8988T (cell line): ENCODE results near the gene UVRAG.

Source experiments
- DNase-seq: peaks from one replicate; pipeline ENCODE4 v3.0.0; 2011

Gene UVRAG

DNA sequence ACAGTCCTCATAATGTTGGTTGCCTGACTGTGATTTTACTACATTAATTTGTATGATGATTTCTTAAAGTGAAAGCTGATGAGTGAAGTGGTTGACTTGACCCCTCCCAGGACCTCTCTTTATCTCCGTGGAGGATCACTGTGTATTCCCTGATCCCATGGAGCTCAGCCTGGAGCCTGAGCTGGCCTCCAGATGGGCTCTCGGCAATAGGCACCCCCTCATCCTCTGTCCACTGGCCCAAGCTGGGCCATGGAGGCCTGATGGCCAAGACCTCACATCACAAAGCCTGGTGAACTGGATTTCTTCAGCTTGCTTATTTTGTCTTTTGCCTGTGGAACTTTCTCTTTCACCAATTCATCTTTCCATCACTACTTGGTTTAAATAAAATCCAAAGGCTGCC, 316.1 kb downstream of the UVRAG start:
- DNase-seq, result no peak

DNA sequence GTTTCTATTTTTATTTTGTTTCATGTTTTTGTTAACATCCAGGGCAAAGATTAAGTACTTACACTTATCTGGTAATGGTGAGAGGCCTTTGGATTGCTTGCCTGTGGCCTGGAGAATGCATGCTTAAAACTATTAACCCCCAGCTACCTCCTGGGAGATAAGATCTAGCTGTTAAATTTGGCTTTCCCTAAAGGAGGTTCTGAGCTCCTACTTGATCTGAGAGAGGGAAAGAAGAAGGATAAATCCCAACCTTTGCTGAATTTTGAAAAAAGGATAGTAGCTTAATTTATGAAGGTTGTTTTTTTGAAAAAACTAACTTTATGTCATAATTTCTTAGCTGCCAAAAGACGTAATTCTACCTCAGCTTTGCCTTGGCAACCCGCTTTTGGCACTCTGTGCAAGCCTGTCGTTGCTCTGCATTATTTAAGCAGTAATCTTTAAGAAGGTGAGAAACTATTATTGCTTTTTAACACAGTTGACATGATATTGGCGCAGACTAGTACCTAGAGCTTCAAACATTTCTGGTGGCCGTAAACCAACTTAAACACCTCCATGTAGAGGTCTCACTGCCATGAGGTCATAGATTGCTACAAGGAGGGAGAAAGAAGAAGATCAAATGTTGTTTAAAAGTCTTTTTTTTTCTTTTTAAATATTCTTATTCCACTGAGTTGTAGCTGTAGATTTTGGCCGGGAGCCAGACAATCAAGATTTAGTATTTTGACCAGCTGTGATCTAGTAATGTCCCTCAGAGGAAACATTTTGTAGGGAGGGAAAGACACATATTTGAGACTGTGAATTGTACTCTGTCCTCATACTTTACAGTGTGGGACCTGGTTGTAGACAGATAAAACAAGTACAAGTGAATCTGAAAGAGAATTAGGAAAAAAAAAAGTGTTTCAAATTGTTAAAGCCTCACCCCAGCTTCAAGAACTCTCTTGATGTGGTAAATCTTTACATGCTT, 316.9 kb downstream of the UVRAG start:
- DNase-seq, result no peak

DNA sequence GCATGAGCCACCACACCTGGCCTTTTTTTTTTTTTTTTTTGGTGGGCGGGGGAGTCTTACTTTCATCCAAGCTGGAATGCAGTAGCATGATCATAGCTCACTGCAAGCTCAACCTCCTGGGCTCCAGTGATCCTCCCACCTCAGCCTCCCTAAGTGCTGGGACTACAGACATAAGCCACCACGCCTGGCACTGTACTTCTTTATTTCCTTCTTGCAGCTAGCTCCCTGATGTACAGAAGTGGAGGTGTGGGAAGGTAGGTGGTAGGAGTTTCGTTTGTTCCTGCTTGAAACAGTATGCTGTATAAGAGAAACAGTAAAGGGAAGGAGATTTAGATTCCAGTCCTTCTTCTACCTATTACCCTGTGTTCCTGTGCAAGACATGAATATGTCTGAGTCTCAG, 319.2 kb downstream of the UVRAG start:
- no peak for DNase-seq

GRCh38 chr11:76135491-76135890, 320.5 kb downstream of the UVRAG start:
- no peak for DNase-seq

GRCh38 chr11:76139314-76139713, 324.3 kb downstream of the UVRAG start:
- DNase-seq, result no peak

DNA sequence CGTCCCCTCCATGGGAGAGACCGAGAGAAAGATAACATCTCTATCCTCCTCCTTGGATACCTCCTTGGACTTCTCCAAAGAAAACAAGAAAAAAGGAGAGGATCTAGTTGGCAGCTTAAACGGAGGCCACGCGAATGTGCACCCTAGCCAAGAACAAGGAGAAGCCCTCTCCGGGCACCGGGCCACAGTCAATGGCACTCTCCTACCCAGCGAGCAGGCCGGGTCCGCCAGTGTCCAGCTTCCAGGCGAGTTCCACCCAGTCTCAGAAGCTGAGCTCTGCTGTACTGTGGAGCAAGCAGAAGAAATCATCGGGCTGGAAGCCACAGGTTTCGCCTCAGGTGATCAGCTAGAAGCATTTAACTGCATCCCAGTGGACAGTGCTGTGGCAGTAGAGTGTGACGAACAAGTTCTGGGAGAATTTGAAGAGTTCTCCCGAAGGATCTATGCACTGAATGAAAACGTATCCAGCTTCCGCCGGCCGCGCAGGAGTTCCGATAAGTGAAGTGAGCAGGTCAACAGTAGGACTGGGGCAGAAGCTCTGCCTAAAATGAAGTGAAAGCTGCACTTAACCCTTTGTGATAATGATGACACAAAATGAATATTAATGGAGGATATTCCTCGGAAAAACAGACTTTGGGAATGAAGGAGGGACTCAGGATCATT, 326.0 kb downstream of the UVRAG start:
- DNase-seq, result no peak

DNA sequence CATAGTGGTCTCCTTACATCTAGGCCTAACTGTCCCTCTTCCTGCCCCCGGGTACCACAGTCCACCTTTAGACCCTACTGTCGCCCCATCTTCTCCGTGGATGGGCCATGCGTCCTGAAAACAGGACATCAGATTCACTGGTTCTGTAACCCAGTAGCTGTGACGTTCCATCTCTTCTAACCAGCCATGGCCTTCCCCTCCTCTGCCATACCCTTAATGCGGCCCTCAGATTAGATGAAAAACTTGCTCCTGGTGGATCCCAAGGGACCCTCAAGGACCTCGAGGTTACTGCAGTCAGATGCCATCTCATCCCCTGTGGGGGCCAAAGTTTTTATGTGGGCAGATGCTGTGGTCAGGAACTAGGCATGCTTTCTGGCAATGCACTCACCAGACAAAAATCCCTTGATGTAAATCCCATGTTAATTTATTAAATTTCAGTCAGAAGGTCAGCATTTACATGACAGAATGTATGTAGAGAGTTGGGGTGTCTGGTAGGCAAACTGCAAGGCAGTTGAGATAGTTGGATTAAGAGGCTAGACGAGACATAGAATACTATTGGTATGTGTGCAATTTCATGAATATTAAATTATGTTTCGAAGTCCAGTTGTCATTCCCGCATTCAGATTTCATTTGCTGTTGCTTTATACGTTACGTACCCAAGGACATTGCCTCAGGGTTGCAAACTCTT, 327.0 kb downstream of the UVRAG start:
- DNase-seq, result no peak

- no peak for DNase-seq
Observed at GRCh38 chr11:76143274-76143673, 328.3 kb downstream of the UVRAG start.

GRCh38 chr11:76147106-76147740, 332.2 kb downstream of the UVRAG start:
- DNase-seq, result no peak

DNA sequence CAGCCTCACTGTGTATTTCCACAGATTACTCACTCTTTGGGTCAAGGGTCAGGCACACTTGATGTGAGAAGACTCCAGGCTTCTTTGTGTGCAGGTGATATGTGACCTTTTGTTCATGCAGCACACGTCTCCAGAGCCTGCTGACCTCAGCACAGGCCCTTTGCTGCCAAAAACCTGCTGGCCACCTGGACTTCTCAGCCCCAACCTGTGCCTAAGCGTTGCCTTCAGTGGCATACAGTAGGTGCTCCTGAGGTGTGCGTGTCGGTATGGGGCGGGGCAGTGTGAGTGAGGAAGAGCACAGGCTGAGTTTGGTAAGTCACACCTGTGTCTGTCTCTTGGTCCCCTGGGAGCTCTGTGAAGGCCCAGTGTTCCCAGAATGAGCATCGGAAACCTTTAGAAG, 333.2 kb downstream of the UVRAG start:
- DNase-seq, result no peak

GRCh38 chr11:76148941-76149613, 334.1 kb downstream of the UVRAG start:
- DNase-seq, result no peak

GRCh38 chr11:76149713-76150112, 334.7 kb downstream of the UVRAG start:
- DNase-seq, result no peak

DNA sequence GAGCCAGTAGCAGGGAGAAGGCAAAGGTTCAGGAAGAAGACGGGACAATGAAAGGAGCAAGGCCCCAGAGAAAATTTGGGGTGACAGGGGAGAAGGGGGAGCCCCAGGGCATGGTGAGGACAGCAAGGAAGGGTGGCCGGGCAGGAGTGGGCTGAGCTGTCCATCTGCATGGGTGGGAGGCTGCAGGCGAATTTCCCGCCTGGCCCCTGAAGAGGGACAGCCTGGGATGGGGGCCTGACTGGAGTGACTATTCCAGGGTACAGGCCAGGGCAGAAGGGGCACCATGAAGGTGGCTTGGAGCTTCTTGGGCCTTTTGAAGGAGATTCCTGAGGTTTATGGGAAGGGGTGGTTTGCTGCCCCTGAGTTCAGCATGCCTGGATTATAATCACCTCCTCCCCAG, 335.1 kb downstream of the UVRAG start:
- no peak for DNase-seq

DNA sequence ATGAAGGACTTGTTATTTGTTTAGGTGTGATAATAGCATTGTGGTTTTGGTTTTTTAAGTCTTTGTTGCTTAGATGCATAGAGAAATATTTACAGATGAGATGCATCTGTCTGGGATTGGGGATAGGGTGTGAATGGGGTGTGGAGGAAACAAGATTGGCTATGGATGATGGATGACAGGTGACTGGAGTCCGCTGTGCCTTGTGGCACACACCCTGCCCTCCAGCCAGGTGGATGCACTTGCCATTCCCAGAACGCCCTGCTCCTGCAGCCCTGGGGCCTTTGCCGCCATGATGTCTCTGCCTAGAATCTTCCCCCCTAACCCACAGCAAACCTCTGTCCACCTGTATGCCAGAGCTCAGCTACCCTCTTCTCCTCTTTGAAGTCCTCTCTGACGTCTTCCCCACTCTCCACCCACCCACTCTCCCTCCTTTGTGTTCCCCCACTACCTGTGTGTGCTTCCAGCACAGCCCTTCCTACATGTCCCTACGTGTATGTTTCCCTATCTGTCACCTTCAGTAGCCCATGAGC, 336.6 kb downstream of the UVRAG start:
- DNase-seq, result peak; percentile 32

- peak; percentile 93 for DNase-seq
Observed at GRCh38 chr11:76152086-76152681, 337.2 kb downstream of the UVRAG start.

DNA sequence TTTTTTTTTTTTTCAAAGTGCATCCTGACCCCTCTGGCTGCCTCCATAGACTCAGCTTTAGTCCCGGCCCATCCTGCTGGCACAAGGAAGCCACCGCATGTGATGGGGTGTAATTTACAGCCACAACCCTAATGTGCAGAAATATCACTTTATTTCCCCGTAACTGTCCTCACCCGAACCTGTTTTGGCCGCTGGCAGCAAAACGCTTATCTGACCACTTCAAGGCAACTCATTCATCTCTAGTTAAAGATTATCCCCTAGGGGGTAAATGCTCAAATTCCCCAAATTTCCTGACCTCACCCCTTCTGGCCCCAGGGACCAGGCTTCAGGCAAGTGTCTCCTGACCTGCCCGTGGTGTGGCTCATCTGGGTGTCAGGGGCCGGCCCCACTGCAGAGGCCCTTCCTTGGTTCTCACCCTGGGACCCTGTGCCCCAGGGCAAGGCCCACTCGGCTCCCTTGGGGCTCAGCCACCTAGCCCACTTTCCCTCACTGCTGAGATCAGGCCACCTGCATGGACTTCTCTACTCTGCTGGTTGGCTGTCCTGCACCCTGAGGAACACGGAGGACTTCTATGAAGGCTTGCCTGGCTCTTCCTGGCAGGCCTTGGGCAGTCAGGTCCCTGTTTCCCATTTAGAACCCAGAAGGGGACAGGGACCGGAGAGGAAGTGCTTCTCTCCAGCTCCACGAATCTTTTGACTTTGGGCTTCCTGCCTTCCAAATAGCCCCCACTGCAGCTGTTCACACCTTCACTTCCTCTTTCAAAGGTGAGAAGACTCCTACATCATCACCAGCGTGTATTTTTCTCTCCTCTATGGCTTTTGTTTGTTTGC, 337.9 kb downstream of the UVRAG start:
- DNase-seq, result no peak

- no peak for DNase-seq
Observed at GRCh38 chr11:76153571-76153923, 338.5 kb downstream of the UVRAG start.

DNA sequence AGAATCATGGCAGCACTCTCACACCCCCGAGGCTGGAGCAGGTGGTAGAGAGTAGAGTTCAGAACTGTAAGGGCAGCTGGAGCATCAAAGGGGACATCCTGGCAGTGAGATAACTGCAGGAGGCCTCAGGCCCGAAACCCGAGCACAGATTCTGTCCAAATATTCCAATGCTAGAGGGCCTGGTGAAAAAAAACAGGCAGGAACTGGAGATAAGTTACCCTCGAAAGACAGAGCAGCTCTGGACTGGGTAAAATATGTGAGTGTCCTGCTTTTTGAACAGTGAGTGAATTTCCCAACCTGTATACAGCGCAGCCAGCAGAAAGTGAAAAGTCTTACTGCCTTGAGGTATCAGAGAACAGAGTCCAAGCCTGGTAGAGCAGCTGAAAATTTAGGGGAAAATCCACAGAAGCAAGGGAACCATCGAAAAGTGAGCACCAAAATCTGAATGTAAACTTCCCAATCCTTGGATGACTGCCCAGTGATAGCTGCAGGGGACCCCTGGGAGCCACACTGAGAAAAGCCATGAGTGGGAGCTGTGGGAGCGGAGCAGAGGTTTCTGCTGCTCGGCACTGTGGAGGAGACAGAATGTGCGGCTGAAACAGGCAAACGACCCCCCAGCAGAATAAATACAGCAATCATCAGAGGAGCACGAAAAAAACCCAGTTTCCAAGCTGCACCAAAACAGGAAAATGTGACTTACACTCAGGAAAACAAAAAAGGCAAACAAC, 340.7 kb downstream of the UVRAG start:
- DNase-seq, result no peak

DNA sequence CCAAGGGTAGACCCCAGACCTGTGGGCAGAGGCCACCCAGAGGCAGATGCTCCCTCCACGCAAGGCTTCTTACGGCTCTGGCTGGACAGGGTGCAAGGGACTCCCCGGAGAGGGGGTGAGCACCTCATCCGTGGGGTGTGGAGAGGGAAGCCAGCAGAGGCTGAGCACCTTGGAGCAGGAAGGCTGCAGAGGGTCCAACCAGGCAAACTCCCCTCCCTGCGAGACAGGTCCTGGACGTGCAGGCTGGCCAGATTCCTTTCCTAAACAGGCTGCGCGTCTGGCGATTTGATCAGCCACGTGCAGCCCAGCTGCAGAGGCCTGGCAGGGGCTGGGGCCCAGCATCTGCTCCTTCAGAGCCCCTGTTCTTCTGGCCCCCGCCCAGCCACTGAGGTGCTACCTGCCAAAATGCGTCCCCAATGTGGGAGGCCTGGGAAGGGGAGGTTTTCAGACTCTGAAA, 342.0 kb downstream of the UVRAG start:
- no peak for DNase-seq

- no peak for DNase-seq
Observed at GRCh38 chr11:76157891-76158290, 342.9 kb downstream of the UVRAG start.
